Mammary epithelial cell (primary cell): ENCODE results near the gene ZSCAN22.

Experiments used
- EZH2 ChIP-seq: IDR thresholded peaks from 2 replicates; pipeline ENCODE4 v1.6.1; 2012; ENCODE audit warnings: low read length, inconsistent platforms, borderline replicate concordance
- TF ChIP-seq, protein P1 (sequence below), 2 donors: IDR thresholded peaks in 1 of 2; conservative IDR thresholded peaks in 1 of 2; 2 replicates each; pipeline ENCODE4 v1.5.1; 2011 to 2012; ENCODE audit warnings: inconsistent platforms in 2 of 2, low read length in 2 of 2, mild to moderate bottlenecking in 2 of 2, control low read depth in 1 of 2, low read depth in 1 of 2; ENCODE audit not compliant: insufficient read depth in 1 of 2; ENCODE audit errors: extremely low read depth in 1 of 2

DNA sequence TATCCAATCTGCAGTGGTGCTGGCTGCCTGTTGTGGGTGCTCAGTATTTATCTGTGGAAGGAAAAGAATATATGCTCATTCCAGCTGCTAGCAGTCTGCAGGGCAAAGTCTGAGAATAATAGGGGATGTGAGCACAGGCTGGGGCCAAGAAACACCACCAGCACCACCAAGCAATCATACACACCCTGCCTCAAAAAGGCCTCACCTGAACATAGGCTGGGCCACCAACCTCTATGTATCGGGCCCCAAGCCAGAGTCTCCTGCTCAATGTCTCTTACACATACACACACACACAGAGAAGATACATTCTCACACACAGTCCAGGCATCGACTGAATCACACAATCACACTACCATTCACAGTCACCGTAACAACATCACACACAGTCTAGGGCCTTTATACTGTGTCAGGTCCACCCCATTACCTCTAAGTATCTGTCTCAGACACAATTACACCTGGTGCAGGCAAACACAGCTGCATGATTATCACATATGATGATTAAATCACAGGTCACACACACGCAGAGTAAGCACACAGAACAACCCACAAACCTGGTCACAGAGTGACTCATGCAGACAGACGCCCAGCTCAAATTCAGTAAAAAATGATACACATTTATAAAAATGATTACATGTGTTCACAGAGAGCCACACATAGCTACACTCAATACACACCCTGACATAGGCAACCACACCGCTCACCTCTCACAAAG, 1.3 kb upstream of the ZSCAN22 start:
- TF ChIP-seq, protein P1, sequence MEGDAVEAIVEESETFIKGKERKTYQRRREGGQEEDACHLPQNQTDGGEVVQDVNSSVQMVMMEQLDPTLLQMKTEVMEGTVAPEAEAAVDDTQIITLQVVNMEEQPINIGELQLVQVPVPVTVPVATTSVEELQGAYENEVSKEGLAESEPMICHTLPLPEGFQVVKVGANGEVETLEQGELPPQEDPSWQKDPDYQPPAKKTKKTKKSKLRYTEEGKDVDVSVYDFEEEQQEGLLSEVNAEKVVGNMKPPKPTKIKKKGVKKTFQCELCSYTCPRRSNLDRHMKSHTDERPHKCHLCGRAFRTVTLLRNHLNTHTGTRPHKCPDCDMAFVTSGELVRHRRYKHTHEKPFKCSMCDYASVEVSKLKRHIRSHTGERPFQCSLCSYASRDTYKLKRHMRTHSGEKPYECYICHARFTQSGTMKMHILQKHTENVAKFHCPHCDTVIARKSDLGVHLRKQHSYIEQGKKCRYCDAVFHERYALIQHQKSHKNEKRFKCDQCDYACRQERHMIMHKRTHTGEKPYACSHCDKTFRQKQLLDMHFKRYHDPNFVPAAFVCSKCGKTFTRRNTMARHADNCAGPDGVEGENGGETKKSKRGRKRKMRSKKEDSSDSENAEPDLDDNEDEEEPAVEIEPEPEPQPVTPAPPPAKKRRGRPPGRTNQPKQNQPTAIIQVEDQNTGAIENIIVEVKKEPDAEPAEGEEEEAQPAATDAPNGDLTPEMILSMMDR (conservative IDR thresholded peaks at IDR 0.05 in 1 of 2, IDR thresholded peaks at IDR 0.05 in 1 of 2; ENCODE audit: extremely low read depth in 1 of 2, insufficient read depth in 1 of 2, low read depth in 1 of 2, low read length in 2 of 2) = no peak
- TF ChIP-seq EZH2 = no peak
